SK-MEL-5 (cell line): ENCODE results near the gene PCGF5. TPM values are rescaled to one million over a fixed set of nuclear protein-coding genes. Genes with fewer than 3 reads are reported as not detected.

ENCODE experiments used
- DNase-seq: peaks from one replicate; pipeline ENCODE4 v3.0.0-alpha.2; 2016; ENCODE audit warnings: low read depth, low spot score
- in situ Hi-C: cut with HindIII; loops from 2 replicates; pipeline ENCODE4 v1.10.0; 2016; ENCODE audit warnings: low sequenced_read_pairs, high pct_unique_total_duplicates, low pct_unique_long_range_greater_than_20kb
- total RNA-seq: library from RNA; depleted of rRNA; stranded (reverse); fragments of >200 nt; shearing (Covaris generic); gene quantifications from 2 replicates; pipeline ENCODE4 v1.2.3, GENCODE V29; 2014

The PCGF5 gene
- total RNA-seq, 1 experiment from 2014 or later, result 22.1 TPM

DNA sequence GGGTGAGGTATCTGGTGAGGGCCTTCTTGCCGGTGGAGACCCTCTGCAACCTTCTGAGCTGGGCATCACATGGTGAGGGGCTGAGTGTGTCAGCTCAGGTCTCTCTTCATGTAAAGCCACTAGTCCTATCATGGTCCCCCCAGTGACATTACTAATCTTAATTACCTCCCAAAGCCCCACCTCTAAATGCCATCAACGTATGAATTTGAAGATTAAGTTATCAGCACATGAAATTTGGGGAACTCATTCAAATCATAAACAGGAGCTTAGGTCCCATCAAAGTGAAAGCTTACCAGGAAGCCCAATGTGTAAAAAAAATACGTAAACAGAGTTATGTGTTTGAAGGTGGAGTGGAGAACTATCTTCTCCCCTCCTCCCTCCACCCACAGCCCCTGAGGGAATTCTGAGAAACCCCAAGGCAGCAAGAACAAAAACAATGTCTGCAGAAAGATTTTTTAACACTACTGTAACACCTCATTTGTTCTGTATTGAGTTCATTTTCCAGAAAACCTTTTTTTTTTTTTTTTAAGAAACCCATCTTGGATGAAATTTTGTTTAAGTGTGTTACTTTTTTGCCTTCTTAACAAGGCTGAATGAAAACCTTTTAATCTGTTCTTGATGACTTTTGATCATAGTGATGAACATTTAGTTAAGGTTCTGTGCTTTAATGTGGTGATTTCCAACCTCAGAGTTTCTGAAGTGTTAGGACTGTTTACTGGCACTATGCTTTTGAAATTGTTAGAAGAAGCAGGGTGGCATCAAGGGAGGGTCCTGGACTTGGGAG, 19.1 kb upstream of the PCGF5 start:
- no peak for DNase-seq
- in situ Hi-C loops, result no loop called here

DNA sequence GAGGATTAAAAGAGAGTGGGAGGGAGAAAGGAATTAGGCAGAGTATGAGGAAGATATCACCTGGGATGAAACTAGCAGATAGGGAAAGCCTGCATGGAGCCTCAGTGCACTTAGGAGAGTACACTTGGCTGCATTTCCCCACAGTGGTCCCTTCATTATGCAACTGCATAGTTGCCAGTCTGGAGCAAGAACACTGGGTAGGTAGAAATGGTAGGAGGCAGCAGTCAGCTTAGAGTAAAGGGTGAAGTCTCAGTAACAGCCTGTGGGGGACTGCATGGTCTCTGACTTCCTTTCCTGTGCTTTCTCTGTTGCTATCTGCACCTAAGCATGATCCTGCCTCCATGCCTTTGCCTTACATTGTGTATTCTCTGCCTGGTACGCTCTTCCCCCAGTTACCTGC, 14.0 kb upstream of the PCGF5 start:
- in situ Hi-C loops, result no loop called here
- DNase-seq, result no peak

DNA sequence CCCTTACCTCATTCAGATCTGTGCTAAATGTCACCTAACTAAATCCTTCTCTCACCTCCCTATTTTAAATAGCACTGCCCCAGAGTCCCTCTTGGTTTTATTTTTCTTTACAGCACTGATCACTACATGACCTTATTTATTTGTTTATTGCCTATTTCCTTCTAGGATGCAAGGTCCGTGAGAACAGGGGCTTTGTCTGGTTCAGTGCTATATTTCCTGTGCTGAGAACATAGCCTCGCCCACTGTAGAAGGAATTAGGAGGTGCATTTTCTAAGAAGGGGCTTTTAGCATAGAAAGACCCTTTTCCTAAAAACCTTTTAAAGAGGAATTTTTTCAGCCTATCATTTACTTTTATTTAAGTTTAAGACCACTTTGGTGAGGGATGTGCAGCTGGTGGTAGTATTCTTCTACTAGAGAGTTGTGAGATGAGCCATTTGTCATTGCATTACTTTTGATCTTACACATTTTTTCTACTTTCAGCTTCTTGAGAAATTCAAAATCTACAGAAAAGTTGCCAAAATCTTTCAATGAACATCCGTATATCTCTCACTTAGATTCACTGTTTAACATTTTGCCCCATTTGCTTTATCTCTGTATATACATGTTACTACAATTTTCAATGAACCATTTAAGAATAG, 13.5 kb upstream of the PCGF5 start:
- DNase-seq, result no peak
- in situ Hi-C loops, result no loop called here

DNA sequence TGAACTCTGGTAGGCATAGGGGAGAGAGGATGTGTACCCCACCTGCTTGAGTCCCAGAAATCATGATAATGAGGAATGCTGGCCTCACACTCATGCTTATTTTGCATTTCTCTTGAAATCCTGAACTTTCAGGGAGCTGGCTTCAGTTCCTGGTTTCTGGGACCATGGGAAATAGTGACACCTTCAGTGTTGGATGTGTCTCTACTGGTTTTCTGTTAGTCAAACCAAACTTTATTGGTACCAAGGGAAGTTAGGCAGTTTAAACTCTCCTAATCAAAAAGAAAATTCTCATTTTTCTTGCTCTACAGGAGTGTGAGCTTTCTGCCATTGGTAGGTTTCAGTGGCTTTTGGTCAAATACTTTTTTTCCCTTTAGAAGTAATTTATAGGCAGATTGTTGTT, 11.8 kb upstream of the PCGF5 start:
- in situ Hi-C loops, result no loop called here
- DNase-seq, result peak; percentile 28

DNA sequence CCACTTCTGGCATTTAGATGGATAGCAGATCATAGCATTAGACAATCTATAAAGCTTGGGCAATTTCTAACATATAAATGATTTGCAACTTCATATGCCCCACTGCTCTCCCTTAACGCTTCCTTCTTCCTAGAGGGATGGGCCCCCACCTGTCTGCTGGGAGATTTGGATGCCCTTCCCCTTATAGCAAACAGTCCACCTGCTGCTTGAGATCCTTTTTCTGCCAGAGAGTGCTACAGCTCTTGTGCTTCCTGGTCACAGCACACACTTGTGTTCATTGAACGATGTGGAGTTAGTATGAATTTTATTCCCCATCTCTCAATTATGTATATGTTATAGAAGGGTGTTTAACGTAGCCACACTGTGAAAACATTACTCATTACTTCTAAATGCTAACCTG, 10.4 kb upstream of the PCGF5 start:
- in situ Hi-C loops, result no loop called here

DNA sequence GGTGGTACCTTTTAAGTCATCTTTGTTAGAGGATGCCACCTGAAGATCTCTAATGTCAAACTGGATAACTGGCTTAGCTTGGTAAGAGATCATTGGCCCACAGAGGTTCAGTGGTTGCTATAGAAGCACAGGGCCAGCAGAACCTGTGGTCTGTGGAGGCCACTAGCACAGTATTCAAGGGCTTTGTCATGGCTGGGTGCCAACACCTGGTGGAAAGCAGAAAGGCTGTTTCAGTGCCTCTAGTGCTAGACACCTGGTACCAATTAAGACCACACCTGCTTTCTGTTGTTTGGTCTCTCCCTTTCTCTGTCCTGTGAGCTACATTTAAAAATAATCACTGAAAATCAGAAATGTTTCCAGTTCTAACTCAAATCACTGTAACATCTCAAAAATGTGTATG, 10.0 kb upstream of the PCGF5 start:
- DNase-seq, result no peak
- in situ Hi-C loops, result no loop called here

More for the DNA sequence above, 10.4 kb upstream of the PCGF5 start:
- no peak for DNase-seq

DNA sequence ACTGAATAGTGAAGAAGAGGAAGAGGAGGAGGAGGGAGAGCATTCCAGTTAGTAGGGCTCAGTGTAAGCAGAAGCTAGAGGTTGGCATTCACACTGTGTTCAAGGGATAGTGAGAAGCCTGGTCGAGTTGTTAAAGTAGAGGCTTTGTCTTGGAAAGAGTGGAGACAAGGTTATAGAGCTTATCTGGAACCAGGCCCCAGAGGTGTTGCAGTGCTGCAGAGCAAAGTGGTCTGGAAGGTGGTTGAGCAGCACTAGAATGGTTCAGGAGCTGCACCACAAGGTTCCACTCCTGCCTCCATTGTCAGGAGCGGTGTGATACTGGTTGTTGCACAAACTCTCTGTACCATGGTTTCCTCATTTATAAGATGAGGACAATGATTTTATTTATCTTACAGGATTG, 8.8 kb upstream of the PCGF5 start:
- in situ Hi-C loops, result no loop called here
- DNase-seq, result no peak

DNA sequence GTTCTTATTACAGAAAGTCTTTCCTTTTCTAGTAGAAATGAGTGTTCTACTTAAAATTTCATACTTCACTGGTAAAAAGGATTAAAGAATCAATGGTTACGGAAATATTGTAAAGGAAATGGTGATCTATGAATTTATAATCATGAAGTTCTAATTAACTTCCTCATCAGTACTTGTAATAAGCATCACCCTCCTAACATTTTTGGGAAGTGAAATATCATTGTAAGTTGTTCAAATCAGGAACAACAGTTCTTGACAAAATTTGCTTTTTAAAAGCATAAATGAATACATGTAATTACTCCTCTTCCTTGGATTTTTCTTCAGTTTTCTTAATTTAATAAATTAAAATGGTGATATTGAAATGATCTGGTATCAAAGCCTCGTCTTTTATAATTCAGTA, 5.6 kb upstream of the PCGF5 start:
- in situ Hi-C loops, result no loop called here

DNA sequence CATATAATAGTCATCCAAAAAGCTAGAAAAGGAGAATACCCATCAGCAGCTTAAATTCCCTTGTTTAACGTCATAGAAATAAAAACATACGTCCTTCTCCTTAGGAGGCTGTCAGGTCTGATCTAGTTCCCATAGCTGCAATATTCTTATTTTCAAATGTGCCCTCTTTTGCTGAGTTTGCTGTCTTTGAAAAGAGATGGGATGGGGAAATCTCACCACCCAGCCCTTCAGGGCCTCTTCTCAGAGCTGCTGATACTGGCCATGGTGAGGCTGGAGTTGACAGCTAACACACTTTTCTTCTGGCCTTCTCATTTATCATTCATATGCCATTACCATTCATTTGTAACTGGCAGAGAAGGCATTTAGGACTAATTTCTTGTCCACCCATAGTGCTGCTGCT, 5.1 kb upstream of the PCGF5 start:
- no peak for DNase-seq
- in situ Hi-C loops, result no loop called here

More for the DNA sequence above, 5.6 kb upstream of the PCGF5 start:
- no peak for DNase-seq

DNA sequence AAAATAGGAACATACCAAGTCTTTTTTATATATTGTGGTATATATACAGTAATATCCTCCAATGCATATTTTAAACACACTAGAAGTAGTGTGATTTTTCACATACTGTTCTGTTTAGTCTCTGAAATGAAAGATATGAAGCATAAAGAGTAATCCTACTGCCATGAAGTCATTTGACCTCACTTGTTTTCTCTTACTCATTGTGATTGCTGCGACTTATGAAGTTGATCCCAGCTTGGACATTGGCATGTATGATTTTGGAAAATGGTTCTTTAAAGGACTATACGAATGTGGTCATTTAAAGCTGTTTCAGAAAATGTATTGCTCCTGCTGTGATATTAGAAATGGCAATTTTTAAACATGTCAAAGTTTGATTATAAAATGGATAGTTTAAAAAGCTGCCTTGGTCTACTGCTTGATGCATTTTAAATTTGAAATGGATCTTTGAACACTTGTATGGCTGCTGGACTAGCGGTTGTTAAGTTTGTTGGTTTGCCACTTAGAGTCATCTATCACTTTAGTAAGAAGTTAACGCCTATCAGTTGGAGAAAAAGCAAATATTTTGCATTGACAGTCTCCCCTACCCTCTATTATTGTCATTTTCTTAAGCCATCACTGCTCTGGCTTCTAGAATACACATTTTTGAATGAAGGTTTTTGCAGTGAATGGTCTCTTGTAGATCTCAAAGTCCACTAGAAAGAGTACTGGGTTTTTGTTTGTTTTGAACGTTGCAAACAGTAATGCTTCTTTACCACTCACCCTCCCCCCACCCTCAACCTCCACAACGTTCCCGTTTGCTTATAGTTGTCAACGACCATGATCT, 881 bp upstream of the PCGF5 start:
- no peak for DNase-seq
- in situ Hi-C loops, result no loop called here

DNA sequence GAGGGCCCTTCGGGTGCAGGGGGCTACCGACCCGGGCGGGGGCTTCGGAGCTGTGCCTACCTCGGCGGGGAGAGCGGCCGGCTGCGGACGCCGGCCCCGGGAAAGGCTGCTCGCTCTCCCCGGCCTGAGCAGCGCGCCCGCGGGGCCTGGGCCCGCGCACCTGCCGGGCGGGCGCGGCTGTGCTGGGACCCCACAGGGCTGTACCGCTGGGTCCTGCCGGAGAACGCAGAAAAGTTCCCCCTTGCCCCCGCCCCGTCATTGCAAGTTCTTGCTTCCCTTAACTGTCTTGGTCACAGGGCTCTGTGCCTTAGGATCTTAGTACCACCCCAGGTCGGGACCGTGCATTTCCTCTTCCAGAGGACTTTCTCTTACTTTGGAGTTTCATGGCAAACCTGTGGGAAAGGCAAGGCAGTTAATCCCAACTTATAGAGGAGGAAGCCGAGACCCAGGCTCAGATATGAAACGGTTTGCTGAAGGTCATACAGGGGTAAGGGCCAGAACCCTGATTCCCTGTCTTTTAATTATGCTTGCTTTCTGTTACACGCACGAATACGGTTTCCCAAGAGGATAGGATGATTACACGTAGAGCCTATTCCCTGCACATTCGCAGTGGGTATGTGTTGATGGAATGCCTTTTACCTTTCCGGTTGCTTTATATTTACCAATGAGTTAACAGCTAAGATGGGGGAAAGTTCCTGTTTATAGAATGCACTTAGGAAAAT, 652 bp downstream of the PCGF5 start:
- in situ Hi-C loops, result no loop called here
- peak; percentile 15 for DNase-seq

DNA sequence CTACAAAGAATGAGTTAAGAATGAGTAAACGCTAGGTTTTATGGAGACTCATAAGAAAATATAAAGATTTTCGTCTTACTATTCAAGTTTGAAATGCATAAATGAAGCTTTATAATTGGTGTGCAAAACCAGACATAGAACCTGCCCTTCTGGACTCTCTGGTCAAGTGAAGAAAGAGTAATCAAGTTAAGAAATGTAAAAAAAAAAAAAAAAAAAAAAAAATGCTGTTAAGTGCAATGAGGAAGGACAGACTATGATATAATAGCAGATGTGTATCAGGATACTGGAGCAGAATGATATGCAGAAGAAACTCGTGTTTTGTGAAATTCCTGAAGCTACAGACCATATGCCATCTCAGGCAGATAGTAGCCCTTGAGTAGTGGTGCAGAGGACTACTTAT, 5.6 kb downstream of the PCGF5 start:
- DNase-seq, result no peak
- in situ Hi-C loops, result no loop called here

DNA sequence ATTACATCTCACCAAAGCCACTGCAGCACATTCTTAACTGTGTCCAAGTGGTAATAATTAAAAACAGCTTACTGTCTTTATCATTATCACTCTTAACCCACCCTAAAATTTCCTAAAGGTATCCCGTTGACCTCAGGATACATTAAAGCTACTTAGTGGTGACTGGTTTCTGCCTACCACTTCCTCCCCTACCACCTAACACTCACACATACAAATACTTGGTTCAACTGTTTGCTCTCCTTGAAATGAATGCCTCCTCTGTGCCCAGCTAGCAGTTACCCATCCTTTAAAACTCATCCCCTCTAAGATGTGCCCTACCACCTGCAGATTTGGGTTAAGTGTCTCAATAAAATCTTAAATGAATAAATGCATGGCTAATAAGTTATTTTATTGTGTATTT, 7.1 kb downstream of the PCGF5 start:
- no peak for DNase-seq
- in situ Hi-C loops, result no loop called here

DNA sequence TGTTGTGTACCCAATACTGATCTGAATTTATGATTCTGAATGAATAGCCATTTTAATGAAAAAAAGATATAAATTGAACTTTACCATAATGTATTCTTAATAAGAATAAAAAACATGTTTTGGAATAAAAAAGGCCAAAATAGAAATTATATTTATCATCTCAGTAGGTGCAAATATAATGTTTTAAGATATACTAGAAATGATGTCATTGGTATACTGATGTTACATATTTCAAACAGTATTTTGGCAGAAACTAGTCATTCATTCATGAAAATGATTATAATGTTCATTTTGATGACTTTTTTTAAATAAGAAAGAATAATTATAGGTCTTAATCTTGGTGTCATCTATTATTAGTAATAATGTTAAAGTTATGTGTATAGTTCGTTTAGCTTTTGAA, 9.2 kb downstream of the PCGF5 start:
- in situ Hi-C loops, result no loop called here

DNA sequence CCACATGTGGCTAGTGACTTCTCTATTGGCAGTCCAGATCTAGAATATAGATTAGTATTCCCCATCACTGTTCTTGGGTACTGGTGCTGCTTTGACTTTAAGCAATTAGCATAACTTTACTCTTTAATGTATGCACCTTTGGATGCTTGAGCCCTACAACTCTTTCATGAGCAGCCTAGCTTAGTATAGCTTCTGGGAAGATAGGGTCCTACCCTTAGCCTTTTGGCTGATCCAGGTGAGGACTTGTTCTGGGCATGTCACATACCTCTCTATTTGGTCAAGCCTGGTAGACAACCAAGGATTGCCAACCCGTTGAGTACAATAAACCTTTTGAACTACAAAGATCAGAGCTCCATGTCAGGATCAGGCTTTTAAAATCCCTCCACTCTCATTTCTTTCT, 17.7 kb downstream of the PCGF5 start:
- in situ Hi-C loops, result no loop called here
- DNase-seq, result no peak

More for the DNA sequence above, 9.2 kb downstream of the PCGF5 start:
- no peak for DNase-seq

DNA sequence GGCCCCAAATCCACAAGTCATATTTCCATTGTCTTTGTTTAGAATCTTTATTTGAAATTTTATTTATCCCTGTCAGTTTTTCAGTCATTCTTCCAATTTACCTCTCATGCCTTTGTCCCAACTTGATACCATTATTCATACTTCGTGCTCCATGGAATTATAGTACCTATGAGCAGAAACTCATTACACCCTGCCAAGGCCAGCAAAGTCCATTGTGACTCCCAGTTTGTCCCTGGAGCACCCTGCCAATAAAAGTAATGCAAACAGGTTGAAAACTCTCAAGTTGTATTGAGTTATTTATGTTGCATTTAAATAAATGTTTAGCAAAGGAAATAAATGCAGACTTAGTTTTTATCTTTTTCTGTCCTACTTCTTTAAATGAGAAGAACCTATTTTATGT, 19.3 kb downstream of the PCGF5 start:
- no peak for DNase-seq
- in situ Hi-C loops, result no loop called here

DNA sequence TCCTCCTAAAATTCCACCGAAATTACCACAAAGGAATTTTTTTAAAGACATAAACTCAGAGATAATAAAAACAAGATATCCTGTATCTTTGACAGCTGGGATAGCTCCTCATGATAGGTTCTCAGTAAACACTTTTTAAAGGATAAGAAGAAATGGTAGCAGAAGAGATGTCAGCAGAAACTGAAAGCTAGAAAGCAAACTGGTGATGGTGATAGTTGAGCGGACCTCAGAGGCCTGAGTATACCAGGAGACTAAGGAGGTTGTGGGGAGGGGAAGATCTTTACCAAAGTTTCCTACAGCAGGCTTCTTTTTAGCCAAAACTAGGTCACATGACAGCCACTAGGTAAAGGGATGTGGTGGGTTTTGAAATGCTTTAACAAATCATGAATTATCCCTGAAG, 22.5 kb downstream of the PCGF5 start:
- no peak for DNase-seq
- in situ Hi-C loops, result no loop called here
